ENCODE results near the gene CLIC6. TPM values are rescaled to one million over a fixed set of nuclear protein-coding genes. Genes with fewer than 3 reads are reported as not detected.

CLIC6 gene
- total RNA-seq, 2 donors from 2014 or later, result 5.1 to 7.0 TPM

GRCh38 chr21:34726627-34727337 is 58.0 kb downstream of the CLIC6 start:
- Histone ChIP-seq H3K27me3 (no peaks in the 10 kb centered on the region), H3K4me3 (no peak overlapping the region), H3K36me3 (no peaks in the 10 kb centered on the region), H3K27ac (no peak overlapping the region), H3K9me3 (no peaks in the 10 kb centered on the region), H3K4me1 (no peaks in the 10 kb centered on the region)
- no peak for DNase-seq (ENCODE audit: low spot score)
- no peak for TF ChIP-seq CTCF (IDR thresholded peaks at IDR 0.05)

- no peak for DNase-seq (ENCODE audit: low spot score)
- no peak for TF ChIP-seq CTCF (IDR thresholded peaks at IDR 0.05)
- Histone ChIP-seq H3K36me3 (no peaks in the 10 kb centered on the region), H3K9me3 (no peaks in the 10 kb centered on the region), H3K4me1 (no peaks in the 10 kb centered on the region), H3K27ac (no peak overlapping the region), H3K27me3 (no peaks in the 10 kb centered on the region), H3K4me3 (no peak overlapping the region)
These were observed 59.7 kb downstream of the CLIC6 start for GRCh38 chr21:34728479-34728878.

GRCh38 chr21:34730194-34730593 is 61.4 kb downstream of the CLIC6 start:
- Histone ChIP-seq H3K9me3 (no peaks in the 10 kb centered on the region), H3K4me1 (no peaks in the 10 kb centered on the region), H3K27me3 (no peaks in the 10 kb centered on the region), H3K36me3 (no peaks in the 10 kb centered on the region), H3K27ac (no peak overlapping the region), H3K4me3 (no peak overlapping the region)
- no peak for DNase-seq (ENCODE audit: low spot score)
- TF ChIP-seq CTCF (IDR thresholded peaks at IDR 0.05), result no peak

GRCh38 chr21:34730756-34731445 is 62.1 kb downstream of the CLIC6 start:
- no peaks in the 10 kb centered on the region for H3K4me1 ChIP-seq
- no peaks in the 10 kb centered on the region for H3K9me3 ChIP-seq
- no peak overlapping the region for H3K27ac ChIP-seq
- H3K27me3 ChIP-seq, result no peaks in the 10 kb centered on the region
- TF ChIP-seq CTCF (IDR thresholded peaks at IDR 0.05), result no peak
- no peaks in the 10 kb centered on the region for H3K36me3 ChIP-seq
- no peak overlapping the region for H3K4me3 ChIP-seq
- no peak for DNase-seq (ENCODE audit: low spot score)

- H3K27me3 ChIP-seq, result no peaks in the 10 kb centered on the region
- no peak for DNase-seq (ENCODE audit: low spot score)
- no peak for TF ChIP-seq CTCF (IDR thresholded peaks at IDR 0.05)
- H3K9me3 ChIP-seq, result no peaks in the 10 kb centered on the region
- no peak overlapping the region for H3K4me3 ChIP-seq
- no peaks in the 10 kb centered on the region for H3K36me3 ChIP-seq
- no peak overlapping the region for H3K27ac ChIP-seq
- peaks cover 0 to 4% of the 10 kb centered on the region in 2 donors for H3K4me1 ChIP-seq
These were observed 63.6 kb downstream of the CLIC6 start for GRCh38 chr21:34732388-34732821.
